Left ventricle myocardium inferior (tissue), 1 donor: ENCODE data around the gene CX3CR1. TPM values are rescaled to one million over a fixed set of nuclear protein-coding genes. Genes with fewer than 3 reads are reported as not detected.

Source experiments
- DNase-seq: peaks from one replicate; pipeline ENCODE4 v3.0.0-alpha.2; 2020
- H3K27ac ChIP-seq: fragments of 200-600 bp; replicated peaks from 2 replicates; pipeline ENCODE4 v1.8.0; 2021
- H3K27me3 ChIP-seq: fragments of 200-600 bp; 2 replicates; pipeline ENCODE4 v1.8.0; 2021; ENCODE audit warnings: low read depth
- H3K36me3 ChIP-seq: fragments of 200-600 bp; 2 replicates; pipeline ENCODE4 v1.8.0; 2021
- H3K4me1 ChIP-seq: fragments of 200-600 bp; 2 replicates; pipeline ENCODE4 v1.8.0; 2021
- H3K4me3 ChIP-seq: fragments of 200-600 bp; 2 replicates; pipeline ENCODE4 v1.8.0; 2021; ENCODE audit warnings: mild to moderate bottlenecking, moderate library complexity
- H3K9me3 ChIP-seq: fragments of 200-600 bp; replicated peaks from 2 replicates; pipeline ENCODE4 v1.8.0; 2021
- CTCF ChIP-seq: fragments of 200-600 bp; IDR thresholded peaks from 2 replicates; pipeline ENCODE4 v1.8.0; 2021; ENCODE audit warnings: antibody characterized with exemption, mild to moderate bottlenecking, borderline replicate concordance
- intact Hi-C: fragments of 100-400 bp; cut with micrococcal nuclease; formaldehyde crosslinking; loops from one replicate; pipeline ENCODE4 v1.11.0; 2022
- long read RNA-seq: library from polyadenylated mRNA; unstranded; transcript quantifications from one replicate; pipeline ENCODE4 v2.0.0, GENCODE V29; 2021
- total RNA-seq: library from RNA; stranded (reverse); fragmentation: NEBNext Ultra II Directional; extraction: Animal tissue kit (Norgen Biotek cat#: 25700); gene quantifications from one replicate; pipeline ENCODE4 v1.2.1, GENCODE V29; 2021
- donor health status: DM: no; HTN: yes; CAD: no; lungs with severe emphysema.

The CX3CR1 gene
- total RNA-seq, result 0.82 TPM
- long read RNA-seq, result 0 reads

DNA sequence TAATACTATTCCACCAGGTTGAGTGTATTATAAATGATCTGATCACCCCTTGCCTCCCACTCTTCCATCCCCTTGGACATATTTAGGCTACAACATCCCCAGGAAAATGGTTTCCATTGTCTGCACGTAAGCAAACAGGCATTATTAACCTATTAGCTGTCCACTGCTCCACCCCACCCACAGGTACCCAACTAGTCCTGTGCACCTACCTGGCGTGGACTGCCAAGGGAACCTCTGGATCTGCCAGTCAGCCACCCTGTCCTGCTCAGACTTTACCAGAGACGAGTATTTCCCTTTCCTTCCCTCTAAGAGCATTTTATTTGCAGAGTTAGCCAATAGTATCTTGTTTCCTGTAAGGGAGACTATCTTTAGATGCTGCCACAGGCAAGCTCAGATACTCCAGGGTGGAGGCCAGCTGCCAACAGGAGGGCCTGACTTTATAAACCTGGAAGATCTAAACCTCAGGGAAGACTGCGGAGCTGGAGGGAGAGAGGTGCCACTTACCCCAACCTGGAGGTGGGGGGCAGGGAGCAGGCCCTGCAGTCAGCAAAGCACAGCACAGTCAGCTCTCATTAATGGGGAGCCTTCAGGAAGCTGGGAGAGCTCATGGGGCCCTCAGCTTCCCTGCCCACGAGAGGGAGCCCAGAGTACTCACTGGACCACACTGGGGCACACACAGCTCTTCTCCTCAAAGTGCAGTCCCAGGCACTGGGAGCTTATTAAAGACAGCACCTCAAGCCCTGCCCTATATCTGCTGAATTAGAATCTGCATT lies at the start of gene CX3CR1:
TSS of gene CX3CR1 (minus strand) at position 292 of the 773 bp plus-strand sequence. CDS start 13,527 bp downstream, outside the sequence.
- DNase-seq, result no peak
- Histone ChIP-seq H3K27ac (no peak within 1 kb of the TSS), H3K27me3 (no peaks in the 10 kb centered on the region), H3K9me3 (no peaks in the 10 kb centered on the region), H3K4me1 (peaks cover 11% of the 10 kb centered on the region), H3K4me3 (no peak within 1 kb of the TSS), H3K36me3 (no peaks in the 10 kb centered on the region)
- intact Hi-C loops, result no loop called here
- TF ChIP-seq CTCF, result no peak

DNA sequence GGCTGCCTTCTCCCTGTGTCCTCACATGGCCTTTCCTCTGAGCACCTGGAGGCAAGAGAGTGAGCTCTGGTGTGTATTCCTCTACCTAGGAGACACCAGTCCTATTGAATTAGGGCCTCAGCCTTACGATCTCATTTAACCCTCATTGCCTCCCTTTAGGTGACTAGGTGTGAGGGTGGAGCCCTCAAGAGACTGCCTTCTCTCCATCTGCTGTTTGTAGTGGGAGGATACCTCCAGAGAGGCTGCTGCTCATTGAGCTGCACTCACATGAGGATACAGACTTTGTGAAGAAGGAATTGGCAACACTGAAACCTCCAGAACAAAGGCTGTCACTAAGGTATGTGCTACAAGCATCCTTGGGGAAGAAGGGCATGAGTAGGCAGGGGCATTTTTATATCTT lies 49.7 kb upstream of the CX3CR1 start, which contains the start of gene CCR8:
TSS of gene CCR8 (plus strand) at position 217 of the 400 bp plus-strand sequence. CDS start 2,623 bp downstream, outside the sequence.
- H3K27me3 ChIP-seq, result peaks cover under 1% of the 10 kb centered on the region
- peaks cover 4% of the 10 kb centered on the region for H3K4me1 ChIP-seq
- H3K27ac ChIP-seq, result no peak within 1 kb of the TSS
- H3K9me3 ChIP-seq, result no peaks in the 10 kb centered on the region
- no peak for TF ChIP-seq CTCF
- H3K4me3 ChIP-seq, result no peak within 1 kb of the TSS
- intact Hi-C loops, result no loop called here
- no peak for DNase-seq
- H3K36me3 ChIP-seq, result no peaks in the 10 kb centered on the region

- H3K4me1 ChIP-seq, result peaks cover 4% of the 10 kb centered on the region
- no peaks in the 10 kb centered on the region for H3K9me3 ChIP-seq
- intact Hi-C loops, result no loop called here
- no peak for TF ChIP-seq CTCF
- H3K27ac ChIP-seq, result no peak overlapping the region
- peaks cover 12% of the 10 kb centered on the region for H3K27me3 ChIP-seq
- no peak for DNase-seq
- no peak overlapping the region for H3K4me3 ChIP-seq
- H3K36me3 ChIP-seq, result no peaks in the 10 kb centered on the region
Measured at GRCh38 chr3:39327746-39328349, 48.0 kb upstream of the CX3CR1 start.

GRCh38 chr3:39327053-39327745 lies 47.4 kb upstream of the CX3CR1 start:
- TF ChIP-seq CTCF, result no peak
- DNase-seq, result no peak
- peaks cover 2% of the 10 kb centered on the region for H3K4me1 ChIP-seq
- no peaks in the 10 kb centered on the region for H3K9me3 ChIP-seq
- H3K36me3 ChIP-seq, result no peaks in the 10 kb centered on the region
- H3K27ac ChIP-seq, result no peak overlapping the region
- intact Hi-C loops, result no loop called here
- H3K27me3 ChIP-seq, result peaks cover 12% of the 10 kb centered on the region
- no peak overlapping the region for H3K4me3 ChIP-seq

GRCh38 chr3:39325236-39325635 lies 45.4 kb upstream of the CX3CR1 start:
- peaks cover 20% of the 10 kb centered on the region for H3K27me3 ChIP-seq
- no peak for DNase-seq
- H3K4me3 ChIP-seq, result no peak overlapping the region
- H3K4me1 ChIP-seq, result no peaks in the 10 kb centered on the region
- H3K27ac ChIP-seq, result no peak overlapping the region
- H3K36me3 ChIP-seq, result no peaks in the 10 kb centered on the region
- TF ChIP-seq CTCF, result no peak
- intact Hi-C loops, result no loop called here
- H3K9me3 ChIP-seq, result peaks cover 2% of the 10 kb centered on the region
